A204.1 (cell line): ENCODE results near the gene PC.
"Not testable (repeated sequence)": the region's sequence is repeated elsewhere in the genome, so short reads cannot be mapped to it uniquely, and the experiment has no call there.

Experiments
- FAIRE-seq: peaks from 2 replicates; lab custom pipeline; 2012; peaks lifted over from hg19 to GRCh38; lab: Jason Lieb, UNC

The PC gene

GRCh38 chr11:66979336-66979980, 21.3 kb upstream of the PC start:
- FAIRE-seq, result no peak

GRCh38 chr11:66978717-66979116, 20.5 kb upstream of the PC start:
- no peak for FAIRE-seq

GRCh38 chr11:66978229-66978628, 20.0 kb upstream of the PC start:
- FAIRE-seq, result no peak

GRCh38 chr11:66976925-66977324, 18.7 kb upstream of the PC start:
- no peak for FAIRE-seq

- no peak for FAIRE-seq
Measured at GRCh38 chr11:66976028-66976467, 17.9 kb upstream of the PC start.

- FAIRE-seq, result no peak
Measured at GRCh38 chr11:66975405-66976027, 17.3 kb upstream of the PC start.

GRCh38 chr11:66974724-66975404, 16.7 kb upstream of the PC start, which contains the start of gene C11orf86:
TSS of gene C11orf86 (plus strand) at chr11:66975304. CDS start at chr11:66975363, 59 bp downstream.
- FAIRE-seq, result no peak

- FAIRE-seq, result no peak
Measured at GRCh38 chr11:66973956-66974580, 15.9 kb upstream of the PC start.

- no peak for FAIRE-seq
Measured at GRCh38 chr11:66971488-66971887, 13.3 kb upstream of the PC start.

GRCh38 chr11:66970807-66971442, 12.7 kb upstream of the PC start:
- no peak for FAIRE-seq

GRCh38 chr11:66970371-66970806, 12.2 kb upstream of the PC start:
- FAIRE-seq, result no peak

- no peak for FAIRE-seq
Measured at GRCh38 chr11:66969584-66970225, 11.5 kb upstream of the PC start.

GRCh38 chr11:66967670-66968425, 9.7 kb upstream of the PC start:
- no peak for FAIRE-seq

- no peak for FAIRE-seq
Measured at GRCh38 chr11:66966351-66966750, 8.2 kb upstream of the PC start.

- no peak for FAIRE-seq
Measured at GRCh38 chr11:66964495-66964894, 6.3 kb upstream of the PC start.

GRCh38 chr11:66962801-66963200, 4.6 kb upstream of the PC start:
- no peak for FAIRE-seq

- no peak for FAIRE-seq
Measured at GRCh38 chr11:66962247-66962646, 4.1 kb upstream of the PC start.

GRCh38 chr11:66961691-66962213, 3.6 kb upstream of the PC start:
- FAIRE-seq, result not testable (repeated sequence)

GRCh38 chr11:66958956-66959274, 732 bp upstream of the PC start:
- no peak for FAIRE-seq

- FAIRE-seq, result no peak
Measured at GRCh38 chr11:66957971-66958231, 282 bp downstream of the PC start.

- FAIRE-seq, result no peak
Measured at GRCh38 chr11:66956689-66957290, 1.4 kb downstream of the PC start.
